Stimulated activated CD8-positive, alpha-beta memory T cell treated with anti-CD3 and anti-CD28 coated beads, Interleukin-7, amount 100 ng/mL, for 24 hours (primary cell): ENCODE data around the gene PNKD.

Experiments used
- DNase-seq: peaks from one replicate; pipeline ENCODE4 v3.0.0-alpha.2; 2020; ENCODE audit warnings: low read depth

Gene PNKD

GRCh38 chr2:218257390-218257981 lies 12.8 kb upstream of the PNKD start:
- peak; percentile 45 for DNase-seq

GRCh38 chr2:218259099-218259961 lies 11.0 kb upstream of the PNKD start:
- DNase-seq, result no peak

GRCh38 chr2:218260166-218260565 lies 10.2 kb upstream of the PNKD start:
- DNase-seq, result no peak

GRCh38 chr2:218260742-218261422 lies 9.4 kb upstream of the PNKD start, which contains the start of gene GPBAR1:
Gene GPBAR1 (plus strand): TSS chr2:218261015. CDS start chr2:218262725, 1,710 bp downstream.
- DNase-seq, result no peak

- no peak for DNase-seq
Measured at GRCh38 chr2:218261423-218262236, 8.7 kb upstream of the PNKD start.

GRCh38 chr2:218262237-218262600 lies 8.1 kb upstream of the PNKD start:
- DNase-seq, result no peak

- DNase-seq, result no peak
Measured at GRCh38 chr2:218262631-218263586, 7.4 kb upstream of the PNKD start.

GRCh38 chr2:218263817-218264641 lies 6.3 kb upstream of the PNKD start:
- no peak for DNase-seq

- no peak for DNase-seq
Measured at GRCh38 chr2:218264773-218265561, 5.4 kb upstream of the PNKD start.

- DNase-seq, result no peak
Measured at GRCh38 chr2:218265626-218266025, 4.7 kb upstream of the PNKD start.

- no peak for DNase-seq
Measured at GRCh38 chr2:218266316-218266979, 3.9 kb upstream of the PNKD start.

GRCh38 chr2:218267259-218267658 lies 3.1 kb upstream of the PNKD start:
- no peak for DNase-seq

- no peak for DNase-seq
Measured at GRCh38 chr2:218270721-218271486, 585 bp downstream of the PNKD start.

- no peak for DNase-seq
Measured at GRCh38 chr2:218271487-218271797, 1.1 kb downstream of the PNKD start.

- no peak for DNase-seq
Measured at GRCh38 chr2:218271865-218272530, 1.7 kb downstream of the PNKD start.

- peak; percentile 59 for DNase-seq
Measured at GRCh38 chr2:218272531-218273212, 2.4 kb downstream of the PNKD start.
